Lower leg skin (tissue), 3 donors: ENCODE data around the gene ARHGAP15.

Experiments used
- CTCF ChIP-seq, 3 donors: fragments of 450-650 bp; IDR thresholded peaks; one replicate each; pipeline ENCODE4 v1.5.1; 2016; ENCODE audit warnings: antibody characterized with exemption in 3 of 3, mild to moderate bottlenecking in 3 of 3, moderate library complexity in 2 of 3
- POLR2A ChIP-seq, 2 donors: fragments of 450-650 bp; IDR thresholded peaks; one replicate each; pipeline ENCODE4 v1.6.1; 2016 to 2017; ENCODE audit warnings: antibody characterized with exemption in 2 of 2, mild to moderate bottlenecking in 1 of 2, moderate library complexity in 1 of 2

GRCh38 chr2:143701785-143702184, 572.6 kb downstream of the ARHGAP15 start:
- TF ChIP-seq POLR2A (IDR thresholded peaks at IDR 0.05) (no peak), CTCF (IDR thresholded peaks at IDR 0.05) (no peak)
